Measurements from ENCODE around the gene INKA1.
"Not testable (repeated sequence)": the region's sequence is repeated elsewhere in the genome, so short reads cannot be mapped to it uniquely, and the experiment has no call there.

INKA1 gene

DNA sequence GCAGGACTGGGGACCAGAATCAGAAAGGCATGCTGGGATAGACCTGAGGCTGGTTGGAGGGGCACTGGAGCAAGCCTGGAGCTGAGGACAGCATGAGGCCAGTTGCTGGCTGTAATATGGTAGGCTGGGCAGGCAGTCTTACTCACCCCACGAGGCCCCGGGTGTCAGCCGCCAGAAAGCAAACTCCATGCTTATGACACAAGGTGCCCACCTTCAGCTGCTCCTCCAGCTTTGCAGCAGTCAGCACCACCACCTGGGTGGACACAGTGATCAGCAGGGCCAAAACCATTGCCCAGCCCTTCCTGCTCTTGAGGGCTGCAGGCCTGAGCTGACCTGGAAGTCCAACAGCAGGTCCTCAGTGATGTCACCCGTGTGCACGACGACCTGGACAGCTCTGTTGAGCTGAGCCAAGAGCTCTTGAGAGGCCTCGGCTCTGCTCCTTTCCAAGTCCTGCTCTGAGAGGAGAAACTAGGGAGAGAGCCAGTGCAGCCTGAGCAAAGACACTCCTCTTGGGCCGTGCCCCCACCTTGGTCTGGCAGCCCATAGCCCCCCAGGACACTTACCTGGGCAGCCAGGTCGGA, 9.9 kb downstream of the INKA1 start:
- Histone ChIP-seq H3K79me1 (replicated peaks; ENCODE audit: low read length, poor library complexity, severe bottlenecking) (no peaks in the 10 kb centered on the region), H2BK5ac (ENCODE audit: low read depth, low read length, poor library complexity, severe bottlenecking) (no peak overlapping the region), H2BK12ac (ENCODE audit: low read length in 2 of 2) (peak overlapping the region; percentile 60 to 96), H3K9ac (ENCODE audit: low read length) (peak overlapping the region; percentile 86), H2AK5ac (ENCODE audit: low read length, severe bottlenecking) (no peak overlapping the region), H2BK120ac (ENCODE audit: low read depth, low read length) (peak overlapping the region; percentile 54), H3K9me3 (ENCODE audit: control insufficient read depth, low read length) (no peaks in the 10 kb centered on the region), H3K14ac (ENCODE audit: low read length in 2 of 2) (peak overlapping the region in 1 of 2 experiments; percentile 88), H3K36me3 (ENCODE audit: control insufficient read depth in 1 of 2, insufficient read depth in 2 of 2, low read depth in 1 of 2, low read length in 2 of 2) (peaks cover 7 to 44% of the 10 kb centered on the region in 2 experiments), H2BK15ac (ENCODE audit: low read depth, poor library complexity, severe bottlenecking) (peak overlapping the region; percentile 87), H2AFZ (ENCODE audit: low read depth, low read length) (no peak overlapping the region), H3K4me1 (ENCODE audit: control insufficient read depth, insufficient read depth, low read depth, low read length) (peaks cover 8% of the 10 kb centered on the region), H4K91ac (ENCODE audit: low read length) (peak overlapping the region; percentile 96), H3K18ac (ENCODE audit: low read depth in 1 of 2, low read length in 2 of 2) (peak overlapping the region; percentile 82 to 91), H4K8ac (ENCODE audit: low read length) (peak overlapping the region; percentile 91), H3K4me2 (ENCODE audit: low read length, poor library complexity, severe bottlenecking) (no peak overlapping the region), H3K4me3 (ENCODE audit: insufficient read depth in 1 of 2, low read depth in 1 of 2, low read length in 2 of 2) (peak overlapping the region in 1 of 2 experiments; percentile 83), H3K27ac (ENCODE audit: low read length, poor library complexity, severe bottlenecking) (no peak overlapping the region), H3K4ac (ENCODE audit: low read depth in 1 of 2, low read length in 2 of 2) (peak overlapping the region; percentile 84 to 92), H3K23ac (ENCODE audit: low read length in 2 of 2) (no peak overlapping the region), H3K27me3 (ENCODE audit: control insufficient read depth in 1 of 2, insufficient read depth in 1 of 2, low read length in 2 of 2) (no peaks in the 10 kb centered on the region)
- no peak for DNase-seq
- 90% methylated on average over 9 of the region's 9 CpGs for WGBS

DNA sequence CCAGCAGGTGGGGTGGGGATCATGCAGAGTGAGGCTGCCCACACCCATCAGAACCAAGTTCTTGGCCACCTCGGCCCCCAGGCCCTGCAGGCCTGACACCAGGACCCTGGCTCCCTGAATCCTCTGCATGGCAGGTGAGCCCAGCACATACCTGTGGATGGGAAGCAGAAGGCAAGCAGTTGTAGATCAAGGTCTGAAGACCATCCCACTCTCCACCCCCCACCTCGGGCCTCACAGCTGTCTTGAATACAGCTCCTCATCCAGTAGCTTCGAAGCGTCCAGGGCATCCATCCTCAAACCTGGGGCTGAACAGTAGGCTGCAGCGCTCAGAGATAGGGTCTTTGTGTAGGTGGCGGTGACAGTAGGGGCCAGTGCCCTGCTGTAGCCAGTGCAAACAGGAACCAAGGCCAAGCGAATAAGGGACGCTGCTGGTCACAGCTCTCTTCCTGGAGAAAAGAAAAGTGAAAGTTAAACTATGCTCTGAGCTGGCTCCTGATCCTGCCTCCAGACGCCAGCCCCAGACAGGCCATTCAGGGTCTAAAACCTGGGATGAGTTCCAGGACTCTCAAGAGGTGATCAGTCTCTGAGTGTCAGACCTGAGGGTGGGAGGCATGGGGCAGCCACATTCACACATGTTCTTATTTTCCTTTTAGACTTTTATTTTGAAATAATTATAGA, 10.6 kb downstream of the INKA1 start, which contains the start of gene UBA7:
TSS of gene UBA7 (minus strand) at position 457 of the 678 bp plus-strand sequence. CDS start at position 291, 166 bp downstream.
- Histone ChIP-seq H3K36me3 (ENCODE audit: control insufficient read depth in 1 of 2, insufficient read depth in 2 of 2, low read depth in 1 of 2, low read length in 2 of 2) (peaks cover 7 to 42% of the 10 kb centered on the region in 2 experiments), H2BK12ac (ENCODE audit: low read length in 2 of 2) (peak within 1 kb of the TSS; percentile 60 to 96), H2BK5ac (ENCODE audit: low read depth, low read length, poor library complexity, severe bottlenecking) (no peak within 1 kb of the TSS), H3K4ac (ENCODE audit: low read depth in 1 of 2, low read length in 2 of 2) (peak within 1 kb of the TSS; percentile 84 to 92), H3K4me3 (ENCODE audit: insufficient read depth in 1 of 2, low read depth in 1 of 2, low read length in 2 of 2) (peak within 1 kb of the TSS in 1 of 2 experiments; percentile 83), H2AFZ (ENCODE audit: low read depth, low read length) (peak within 1 kb of the TSS; percentile 30), H3K79me1 (replicated peaks; ENCODE audit: low read length, poor library complexity, severe bottlenecking) (no peaks in the 10 kb centered on the region), H3K4me1 (ENCODE audit: control insufficient read depth, insufficient read depth, low read depth, low read length) (peaks cover 8% of the 10 kb centered on the region), H4K91ac (ENCODE audit: low read length) (peak within 1 kb of the TSS; percentile 96), H3K27ac (ENCODE audit: low read length, poor library complexity, severe bottlenecking) (no peak within 1 kb of the TSS), H4K8ac (ENCODE audit: low read length) (peak within 1 kb of the TSS; percentile 91), H3K27me3 (ENCODE audit: control insufficient read depth in 1 of 2, insufficient read depth in 1 of 2, low read length in 2 of 2) (no peaks in the 10 kb centered on the region), H3K9me3 (ENCODE audit: control insufficient read depth, low read length) (no peaks in the 10 kb centered on the region), H3K23ac (ENCODE audit: low read length in 2 of 2) (no peak within 1 kb of the TSS), H2BK120ac (ENCODE audit: low read depth, low read length) (peak within 1 kb of the TSS; percentile 54), H2AK5ac (ENCODE audit: low read length, severe bottlenecking) (no peak within 1 kb of the TSS), H3K4me2 (ENCODE audit: low read length, poor library complexity, severe bottlenecking) (no peak within 1 kb of the TSS), H2BK15ac (ENCODE audit: low read depth, poor library complexity, severe bottlenecking) (peak within 1 kb of the TSS; percentile 87), H3K9ac (ENCODE audit: low read length) (peak within 1 kb of the TSS; percentile 86), H3K18ac (ENCODE audit: low read depth in 1 of 2, low read length in 2 of 2) (peak within 1 kb of the TSS; percentile 82 to 91), H3K14ac (ENCODE audit: low read length in 2 of 2) (peak within 1 kb of the TSS in 1 of 2 experiments; percentile 88)
- peak; percentile 83 for DNase-seq
- WGBS = 65% methylated on average over 9 of the region's 9 CpGs

DNA sequence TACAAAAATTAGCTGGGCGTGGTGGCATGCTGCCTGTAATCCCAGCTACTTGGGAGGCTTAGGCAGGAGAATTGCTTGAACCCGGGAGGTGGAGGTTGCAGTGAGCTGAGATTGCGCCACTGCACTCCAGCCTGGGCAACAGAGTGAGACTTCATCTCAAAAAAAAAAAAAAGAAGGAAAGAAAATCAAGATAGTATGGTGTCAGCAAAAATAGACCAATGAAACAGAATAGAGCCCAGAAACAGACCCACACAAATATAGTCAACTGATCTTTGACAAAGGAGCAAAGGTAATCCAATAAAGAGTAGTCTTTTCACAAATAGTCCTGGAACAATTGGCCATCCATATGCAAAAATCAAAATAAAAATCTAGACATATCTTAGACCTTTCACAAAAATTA, 20.1 kb downstream of the INKA1 start:
- not testable (repeated sequence) for H3K9ac ChIP-seq (ENCODE audit: low read length); H3K27ac ChIP-seq (ENCODE audit: low read length, poor library complexity, severe bottlenecking); H3K4ac ChIP-seq (ENCODE audit: low read depth in 1 of 2, low read length in 2 of 2); H3K79me1 ChIP-seq (replicated peaks; ENCODE audit: low read length, poor library complexity, severe bottlenecking); H3K23ac ChIP-seq (ENCODE audit: low read length in 2 of 2); H4K91ac ChIP-seq (ENCODE audit: low read length); H3K27me3 ChIP-seq (ENCODE audit: control insufficient read depth in 1 of 2, insufficient read depth in 1 of 2, low read length in 2 of 2); H2BK12ac ChIP-seq (ENCODE audit: low read length in 2 of 2); H4K8ac ChIP-seq (ENCODE audit: low read length); H2BK120ac ChIP-seq (ENCODE audit: low read depth, low read length); H3K18ac ChIP-seq (ENCODE audit: low read depth in 1 of 2, low read length in 2 of 2); H2BK5ac ChIP-seq (ENCODE audit: low read depth, low read length, poor library complexity, severe bottlenecking); H3K4me2 ChIP-seq (ENCODE audit: low read length, poor library complexity, severe bottlenecking); H2AK5ac ChIP-seq (ENCODE audit: low read length, severe bottlenecking); H3K4me1 ChIP-seq (ENCODE audit: control insufficient read depth, insufficient read depth, low read depth, low read length); H3K14ac ChIP-seq (ENCODE audit: low read length in 2 of 2); H3K9me3 ChIP-seq (ENCODE audit: control insufficient read depth, low read length); H3K4me3 ChIP-seq (ENCODE audit: insufficient read depth in 1 of 2, low read depth in 1 of 2, low read length in 2 of 2); H2BK15ac ChIP-seq (ENCODE audit: low read depth, poor library complexity, severe bottlenecking); H3K36me3 ChIP-seq (ENCODE audit: control insufficient read depth in 1 of 2, insufficient read depth in 2 of 2, low read depth in 1 of 2, low read length in 2 of 2); DNase-seq; H2AFZ ChIP-seq (ENCODE audit: low read depth, low read length)
- WGBS = 100% methylated on average over 2 of the region's 3 CpGs

DNA sequence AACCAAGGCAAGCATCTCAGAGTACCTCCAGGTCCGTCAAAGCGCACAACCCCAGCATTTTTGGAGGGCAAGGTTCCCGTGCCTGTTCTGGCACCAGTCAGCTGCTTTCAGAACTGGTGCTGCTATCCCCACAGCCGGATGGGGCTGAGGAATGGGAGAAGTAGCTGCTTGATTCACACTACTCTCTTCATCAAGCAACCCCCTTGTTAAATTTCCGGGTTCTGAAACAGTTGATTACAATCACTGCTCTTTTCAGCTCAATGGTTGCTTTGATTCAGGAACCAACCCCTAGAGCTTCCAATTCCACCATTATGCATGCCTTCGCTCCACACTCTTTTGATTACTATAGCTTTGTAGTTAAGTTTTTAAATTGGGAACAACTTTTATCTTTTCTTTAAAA, 23.0 kb downstream of the INKA1 start:
- no peak overlapping the region for H3K14ac ChIP-seq (ENCODE audit: low read length in 2 of 2)
- WGBS = 93% methylated on average over 5 of the region's 6 CpGs
- no peak overlapping the region for H2AFZ ChIP-seq (ENCODE audit: low read depth, low read length)
- H3K18ac ChIP-seq (ENCODE audit: low read depth in 1 of 2, low read length in 2 of 2) = no peak overlapping the region
- H3K9me3 ChIP-seq (ENCODE audit: control insufficient read depth, low read length) = no peaks in the 10 kb centered on the region
- no peak overlapping the region for H3K4me2 ChIP-seq (ENCODE audit: low read length, poor library complexity, severe bottlenecking)
- H2BK12ac ChIP-seq (ENCODE audit: low read length in 2 of 2) = no peak overlapping the region
- no peak overlapping the region for H4K91ac ChIP-seq (ENCODE audit: low read length)
- no peak overlapping the region for H3K9ac ChIP-seq (ENCODE audit: low read length)
- H3K27ac ChIP-seq (ENCODE audit: low read length, poor library complexity, severe bottlenecking) = no peak overlapping the region
- no peaks in the 10 kb centered on the region for H3K4me1 ChIP-seq (ENCODE audit: control insufficient read depth, insufficient read depth, low read depth, low read length)
- H3K4me3 ChIP-seq (ENCODE audit: insufficient read depth in 1 of 2, low read depth in 1 of 2, low read length in 2 of 2) = no peak overlapping the region
- peak overlapping the region in 1 of 2 experiments; percentile 35 for H3K4ac ChIP-seq (ENCODE audit: low read depth in 1 of 2, low read length in 2 of 2)
- no peak overlapping the region for H4K8ac ChIP-seq (ENCODE audit: low read length)
- H2BK5ac ChIP-seq (ENCODE audit: low read depth, low read length, poor library complexity, severe bottlenecking) = no peak overlapping the region
- peaks cover 17% of the 10 kb centered on the region in 2 experiments for H3K36me3 ChIP-seq (ENCODE audit: control insufficient read depth in 1 of 2, insufficient read depth in 2 of 2, low read depth in 1 of 2, low read length in 2 of 2)
- H2BK15ac ChIP-seq (ENCODE audit: low read depth, poor library complexity, severe bottlenecking) = no peak overlapping the region
- no peak overlapping the region for H2BK120ac ChIP-seq (ENCODE audit: low read depth, low read length)
- DNase-seq = no peak
- no peak overlapping the region for H2AK5ac ChIP-seq (ENCODE audit: low read length, severe bottlenecking)
- H3K27me3 ChIP-seq (ENCODE audit: control insufficient read depth in 1 of 2, insufficient read depth in 1 of 2, low read length in 2 of 2) = no peaks in the 10 kb centered on the region
- H3K79me1 ChIP-seq (replicated peaks; ENCODE audit: low read length, poor library complexity, severe bottlenecking) = no peaks in the 10 kb centered on the region
- H3K23ac ChIP-seq (ENCODE audit: low read length in 2 of 2) = no peak overlapping the region

All from mesenchymal stem cell (in vitro differentiated cells and primary cell).